HG02943 (cell line): ENCODE results near the gene OR2T27.
"Not testable (repeated sequence)": the region's sequence is repeated elsewhere in the genome, so short reads cannot be mapped to it uniquely, and the experiment has no call there.

Experiments used
- ATAC-seq: cut with Tn5 transposase; IDR thresholded peaks from one replicate; pipeline ENCODE4 v1.9.1; 2021; ENCODE audit warnings: mild to moderate bottlenecking, low read depth, moderate library complexity; ENCODE audit not compliant: unreplicated experiment

The OR2T27 gene, protein sequence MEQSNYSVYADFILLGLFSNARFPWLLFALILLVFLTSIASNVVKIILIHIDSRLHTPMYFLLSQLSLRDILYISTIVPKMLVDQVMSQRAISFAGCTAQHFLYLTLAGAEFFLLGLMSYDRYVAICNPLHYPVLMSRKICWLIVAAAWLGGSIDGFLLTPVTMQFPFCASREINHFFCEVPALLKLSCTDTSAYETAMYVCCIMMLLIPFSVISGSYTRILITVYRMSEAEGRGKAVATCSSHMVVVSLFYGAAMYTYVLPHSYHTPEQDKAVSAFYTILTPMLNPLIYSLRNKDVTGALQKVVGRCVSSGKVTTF

DNA sequence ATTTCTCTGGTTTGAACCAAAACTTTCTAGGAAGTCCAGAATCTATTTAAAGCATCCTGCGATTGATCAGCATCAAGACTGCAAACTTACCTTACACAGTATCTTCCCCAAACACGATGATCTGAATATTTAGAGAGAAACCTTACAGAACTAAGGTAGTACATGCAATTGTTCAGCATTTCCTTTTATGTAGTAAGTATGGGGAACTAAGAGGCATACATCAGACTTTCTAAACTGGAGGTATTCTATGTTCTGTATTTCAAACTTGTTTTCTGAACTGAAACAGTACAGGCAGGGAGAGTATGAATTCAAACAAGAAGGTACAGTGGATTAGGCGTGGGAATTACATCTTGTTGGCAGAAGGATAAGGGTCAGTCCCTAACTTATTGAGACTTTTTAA is at the start of gene OR2T27:
OR2T27 (minus strand) TSS at position 175 of the 400 bp plus-strand sequence. CDS start 4,644 bp downstream, outside the sequence.
- not testable (repeated sequence) for ATAC-seq

DNA sequence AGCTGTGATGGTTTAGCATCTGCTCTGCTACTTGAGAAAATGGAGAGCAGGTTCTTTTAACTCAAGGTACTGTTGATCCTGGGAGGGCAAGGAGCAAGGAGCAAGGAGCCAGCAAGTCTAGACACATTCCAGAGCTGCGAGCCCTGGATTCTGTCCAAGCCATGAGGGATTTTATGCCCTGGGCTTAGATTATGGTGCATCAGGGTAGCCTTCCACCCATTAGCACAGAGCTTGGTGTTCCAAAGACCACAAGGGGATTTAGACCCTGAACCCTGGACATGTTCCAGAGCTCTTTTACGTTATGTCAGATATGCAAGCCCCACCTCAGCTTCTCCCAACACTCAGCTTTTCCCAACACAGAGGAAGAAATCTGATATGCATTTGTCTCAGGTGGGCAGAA is 49.3 kb upstream of the OR2T27 start:
- ATAC-seq, result no peak

DNA sequence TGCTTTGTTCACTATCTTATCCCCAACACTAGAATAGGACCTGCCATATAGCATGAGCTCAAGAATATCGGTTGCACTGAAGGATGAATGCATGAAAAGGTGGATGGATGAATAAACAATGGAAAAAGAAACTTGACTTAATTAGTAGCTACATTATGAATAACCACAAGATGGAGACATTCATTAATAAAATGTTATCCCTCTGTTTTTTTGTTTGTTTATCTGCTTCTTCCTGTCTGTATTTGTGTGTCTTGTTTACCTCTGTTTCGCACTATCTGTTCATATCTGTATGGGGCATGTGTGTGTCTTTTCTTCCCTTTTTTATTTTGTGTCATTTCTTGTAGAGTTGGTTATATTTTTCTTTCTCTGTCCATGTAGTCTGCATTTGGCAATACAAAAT is 48.3 kb upstream of the OR2T27 start:
- ATAC-seq, result no peak

DNA sequence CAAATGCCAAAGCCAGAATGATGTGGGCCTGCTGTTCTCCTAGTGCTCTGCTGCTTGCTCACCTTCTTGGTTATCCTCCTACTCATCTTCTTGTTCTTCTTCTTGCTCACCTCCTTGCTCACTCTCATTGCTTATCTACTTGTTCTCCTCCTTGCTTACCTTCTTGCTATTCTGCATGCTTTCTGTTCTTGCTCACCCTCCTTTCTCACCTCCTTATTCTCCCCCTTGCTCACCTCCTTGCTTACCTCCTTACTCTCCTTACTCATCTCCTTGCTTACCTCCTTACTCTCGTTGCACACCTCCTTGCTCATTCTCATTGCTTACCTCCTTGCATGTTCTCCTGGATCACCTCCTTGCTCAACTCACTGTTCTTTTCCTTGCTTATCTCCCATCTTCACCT is 47.4 kb upstream of the OR2T27 start, which contains the start of gene OR14I1:
OR14I1 (minus strand) TSS at position 53 of the 400 bp plus-strand sequence.
- ATAC-seq, result no peak

DNA sequence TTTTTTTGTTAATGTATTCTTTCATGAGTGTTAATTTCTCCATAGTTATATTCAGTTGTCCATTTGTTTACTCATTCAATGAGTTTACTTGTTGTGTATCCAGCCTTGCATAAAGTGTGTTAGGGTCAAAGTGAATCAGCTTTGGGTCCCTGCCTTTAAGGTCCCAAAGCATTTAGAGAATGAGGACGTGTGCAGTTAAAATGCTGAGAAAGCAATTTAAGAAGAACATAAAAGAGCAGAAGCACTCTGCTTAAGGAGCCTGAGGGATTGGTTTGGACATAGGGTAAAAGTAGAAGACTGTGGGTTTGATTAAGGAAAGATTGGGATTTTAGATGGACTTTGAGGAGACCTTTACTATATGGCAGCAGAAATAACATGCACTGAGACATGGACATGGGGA is 43.8 kb upstream of the OR2T27 start:
- no peak for ATAC-seq

DNA sequence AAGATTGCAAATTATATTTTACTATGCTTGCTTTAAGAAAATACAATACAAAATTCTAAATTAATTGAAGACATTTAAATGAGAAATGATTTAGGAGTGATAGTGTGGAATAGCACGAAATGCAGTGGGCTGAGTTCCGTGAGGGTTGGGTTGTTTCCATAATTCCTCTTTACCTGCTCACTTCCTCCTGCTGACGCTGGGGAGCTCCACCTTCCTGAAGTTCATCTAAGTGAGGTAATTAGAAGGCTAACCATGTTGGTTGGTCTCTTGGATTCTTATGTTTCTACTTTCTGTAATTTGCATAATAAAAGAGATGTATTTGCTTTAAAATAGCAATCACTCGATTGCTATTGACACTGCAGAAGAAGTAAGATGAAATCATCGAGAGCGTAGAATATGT is 42.6 kb upstream of the OR2T27 start:
- no peak for ATAC-seq

DNA sequence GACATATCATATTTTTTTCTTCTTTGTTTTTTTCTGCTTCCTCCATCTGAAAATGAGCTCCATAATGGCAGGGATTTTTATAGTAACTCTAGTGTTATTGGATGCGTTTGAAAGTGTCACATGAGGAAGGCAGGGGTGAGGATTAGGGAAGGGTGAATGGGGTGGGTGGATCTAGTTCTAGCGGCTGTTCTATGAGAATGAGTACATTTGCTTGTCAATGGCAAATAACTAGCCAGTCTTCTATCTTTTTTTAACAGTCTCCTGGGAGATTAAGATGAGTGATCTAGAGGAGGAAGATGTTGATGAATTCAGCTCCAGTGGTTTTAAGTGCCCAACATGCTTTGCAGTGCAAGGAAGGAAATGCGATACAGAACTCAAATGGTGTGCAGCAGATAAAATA is 41.4 kb upstream of the OR2T27 start:
- ATAC-seq, result no peak

DNA sequence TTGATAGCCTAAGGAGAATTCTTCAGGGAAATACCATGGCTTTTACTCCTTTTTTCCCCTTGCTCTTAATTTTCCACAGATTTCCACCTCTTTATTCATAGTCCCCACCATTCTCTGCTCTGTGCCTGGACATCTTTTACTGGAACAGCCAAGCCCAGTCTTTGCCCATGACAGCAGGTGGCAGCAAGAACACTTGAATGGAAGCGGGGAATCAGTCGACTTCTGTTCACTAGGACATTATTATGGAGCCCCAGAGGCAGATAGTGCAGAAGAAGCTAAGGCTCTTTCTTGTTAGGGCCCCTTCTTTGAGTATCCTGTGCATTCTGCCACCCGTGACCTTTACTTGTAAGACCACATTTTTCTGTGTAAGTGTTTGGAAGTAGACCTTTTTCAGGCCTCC is 40.9 kb upstream of the OR2T27 start:
- ATAC-seq, result no peak

DNA sequence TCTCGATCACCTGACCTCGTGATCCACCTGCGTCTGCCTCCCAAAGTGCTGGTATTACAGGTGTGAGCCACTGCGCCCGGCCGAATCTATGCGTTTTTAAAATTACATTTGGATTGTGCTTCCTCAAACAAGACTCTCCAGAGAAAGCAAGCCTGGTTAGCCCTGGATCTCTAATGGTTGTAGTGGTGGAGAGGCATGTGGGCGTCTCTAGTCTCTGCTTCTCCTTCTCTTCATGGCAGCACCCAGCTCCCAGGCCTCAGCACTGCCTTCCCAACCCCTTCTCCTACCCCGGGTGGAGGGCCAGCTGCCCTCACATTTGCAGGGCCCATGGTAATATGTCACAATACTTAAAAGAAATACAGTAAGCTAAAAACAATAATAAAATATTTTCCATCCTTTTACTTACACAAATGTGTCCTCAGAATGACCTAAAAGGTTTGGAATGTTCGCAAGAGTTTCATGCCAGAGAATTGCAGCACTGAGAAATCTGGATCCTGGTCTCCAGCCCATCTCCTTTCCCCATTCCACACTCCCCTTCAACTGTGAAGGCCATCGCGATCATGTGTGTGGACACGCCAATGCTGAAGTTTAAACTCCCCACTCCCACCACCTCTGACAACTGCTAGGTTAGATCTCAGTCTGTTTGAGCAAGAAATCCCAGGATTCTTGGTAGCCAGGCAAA is 40.3 kb upstream of the OR2T27 start:
- no peak for ATAC-seq

DNA sequence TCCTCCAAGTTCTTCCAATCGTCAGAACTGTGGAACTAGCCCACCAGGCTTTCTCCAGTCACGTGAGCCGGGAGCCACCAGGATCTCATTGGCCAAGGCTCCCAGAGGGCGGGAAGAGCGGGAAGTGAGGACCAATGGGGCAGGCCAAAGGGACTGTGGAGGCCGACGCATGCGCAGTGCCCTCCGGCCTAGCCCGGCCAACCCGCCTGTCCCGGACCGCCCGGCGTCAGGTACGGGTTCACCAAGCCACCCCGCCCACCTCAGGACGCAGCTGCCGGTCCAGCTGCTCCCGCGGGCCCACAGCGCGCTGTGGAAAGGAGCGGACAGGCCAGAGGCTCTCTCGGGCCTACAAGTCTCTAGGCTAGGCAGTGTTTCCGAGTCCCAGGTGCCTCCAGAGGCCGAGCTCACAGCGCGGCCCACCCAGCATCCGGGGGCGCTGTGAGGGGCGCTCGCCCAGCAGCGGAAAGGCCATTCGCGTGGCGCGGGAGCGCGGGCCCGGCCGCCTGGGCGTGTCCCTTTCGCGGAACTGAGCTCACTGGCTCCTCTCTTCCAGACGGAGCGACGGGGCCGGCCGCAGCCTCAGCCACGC is 36.3 kb upstream of the OR2T27 start:
- ATAC-seq, result no peak

DNA sequence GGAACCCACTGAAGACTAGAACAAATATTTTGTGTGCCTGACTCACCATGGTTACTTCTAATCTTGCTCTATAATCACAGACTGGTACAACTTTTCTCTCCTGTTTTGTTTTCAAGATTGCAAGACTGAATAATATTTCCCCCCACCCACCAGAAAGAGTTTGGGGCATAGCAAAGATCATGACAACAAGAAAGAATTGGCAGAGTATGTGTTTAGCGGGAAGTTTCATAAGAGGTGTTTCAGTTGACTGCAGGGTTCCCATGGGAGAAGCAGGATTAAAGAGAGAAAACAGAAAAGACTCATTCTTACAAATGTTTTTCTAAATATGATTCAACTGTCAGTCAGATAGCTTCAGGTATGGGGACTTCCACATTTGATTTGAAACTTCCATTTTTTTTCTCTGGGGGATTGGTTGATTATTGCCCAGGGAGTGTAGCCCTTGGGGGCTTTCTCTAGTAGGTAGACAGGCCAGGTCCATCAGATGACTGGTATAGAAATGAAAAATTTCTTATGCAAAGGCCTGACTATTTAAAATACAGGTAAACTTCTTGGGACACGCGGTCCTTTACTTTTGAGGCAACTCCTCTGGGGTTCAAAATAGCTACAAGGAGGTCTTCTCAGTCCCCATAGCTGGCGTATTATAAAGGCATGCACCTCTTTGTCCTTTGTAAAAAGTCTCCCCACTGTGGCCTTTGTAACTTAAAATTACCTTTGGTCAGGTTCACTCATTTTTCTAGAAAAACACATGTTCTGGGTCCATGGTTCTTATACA is 33.4 kb upstream of the OR2T27 start:
- ATAC-seq, result peak; percentile 65

DNA sequence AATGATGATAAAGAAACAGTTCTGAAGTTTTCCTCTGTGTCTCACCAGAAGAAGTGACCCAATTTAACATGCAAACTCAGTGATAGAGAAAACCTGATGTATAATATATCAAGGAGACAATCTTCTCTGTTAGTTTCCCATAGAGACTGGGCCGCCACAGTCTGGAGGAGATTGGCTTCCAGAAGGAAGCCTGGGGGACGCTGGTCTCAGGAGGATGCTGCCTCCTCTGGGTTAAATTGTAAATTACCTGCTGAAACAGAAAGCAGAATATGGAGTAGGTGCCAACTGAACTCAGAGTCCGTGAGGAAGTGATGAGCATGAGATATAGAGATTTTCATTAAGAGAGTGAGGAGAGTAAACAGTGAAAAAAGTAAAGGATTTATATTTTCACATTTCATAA is 31.5 kb upstream of the OR2T27 start:
- peak; percentile 86 for ATAC-seq

DNA sequence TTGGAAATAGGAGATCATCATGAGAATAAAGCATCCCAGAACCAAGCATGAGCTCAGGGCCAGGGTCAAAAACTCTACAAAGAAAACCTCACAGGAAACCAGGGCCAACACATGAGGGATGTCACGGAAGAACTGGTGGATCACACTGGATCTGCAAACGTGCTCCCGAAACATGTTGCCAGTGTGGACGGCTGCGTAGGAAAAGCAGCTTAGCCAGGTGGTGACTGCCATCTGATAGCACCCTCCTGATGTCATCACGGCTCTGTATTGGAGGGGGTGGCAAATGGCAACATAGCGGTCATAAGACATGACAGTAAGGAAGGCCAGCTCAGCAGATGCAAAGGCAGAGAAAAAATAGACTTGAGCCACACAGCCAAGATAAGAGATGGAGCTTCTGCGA is 26.3 kb upstream of the OR2T27 start:
- no peak for ATAC-seq

DNA sequence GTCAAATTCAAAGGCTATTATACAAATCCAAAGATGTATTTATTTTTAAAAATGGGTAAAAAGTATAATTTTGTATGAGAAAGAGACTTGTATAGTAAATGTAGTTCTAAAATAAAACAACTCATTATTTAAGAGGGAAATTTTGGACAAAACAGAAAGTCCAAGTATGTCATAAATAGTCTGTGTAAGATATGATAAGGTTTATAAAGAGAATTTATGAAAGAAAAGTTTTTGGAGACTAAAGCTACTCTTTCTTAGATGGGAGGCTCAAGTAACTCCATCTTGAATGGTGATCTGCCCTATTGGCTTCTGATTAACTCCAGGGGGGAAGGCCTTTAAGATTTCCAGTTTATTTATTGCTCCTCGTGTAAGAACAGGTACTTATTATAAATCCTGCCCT is 14.7 kb upstream of the OR2T27 start:
- ATAC-seq, result no peak

DNA sequence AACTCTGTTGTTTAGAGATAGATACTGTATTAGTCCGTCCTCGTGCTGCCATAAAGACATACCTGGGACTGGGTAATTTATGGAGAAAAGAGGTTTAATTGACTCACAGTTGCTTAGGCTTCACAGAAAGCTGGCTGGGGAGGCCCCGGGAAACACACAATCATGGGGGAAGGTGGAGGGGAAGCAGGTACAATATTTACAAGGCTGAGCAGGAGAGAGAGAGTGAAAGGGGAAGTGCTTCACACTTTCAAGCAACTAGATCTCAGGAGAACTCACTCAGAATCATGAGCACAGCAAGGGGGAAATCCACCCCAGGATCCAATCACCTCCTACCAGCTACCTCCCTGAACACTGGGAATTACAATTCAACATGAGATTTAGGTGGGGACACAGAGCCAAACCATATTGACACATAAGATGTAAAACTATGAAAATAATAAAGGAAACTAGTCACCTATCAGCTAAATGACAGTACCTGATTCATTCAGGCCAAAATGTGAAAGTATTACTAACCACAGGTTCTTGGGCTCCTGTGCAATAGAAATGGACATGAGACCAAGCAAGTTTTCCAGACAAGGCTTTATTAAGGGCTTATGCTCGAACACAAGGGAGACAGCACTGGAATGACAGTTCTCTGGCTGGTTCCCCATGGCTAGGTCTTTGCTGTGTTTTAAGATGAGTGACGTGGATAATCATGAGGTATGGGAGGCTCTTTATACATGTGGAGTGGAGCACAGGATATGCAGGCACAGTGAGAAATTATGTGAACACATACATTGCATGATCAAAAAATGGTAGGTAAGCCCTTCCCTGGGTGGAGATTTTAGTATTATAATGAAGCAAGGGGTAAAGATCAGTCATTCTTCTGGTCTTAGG is 8.4 kb upstream of the OR2T27 start:
- peak; percentile 99 for ATAC-seq

DNA sequence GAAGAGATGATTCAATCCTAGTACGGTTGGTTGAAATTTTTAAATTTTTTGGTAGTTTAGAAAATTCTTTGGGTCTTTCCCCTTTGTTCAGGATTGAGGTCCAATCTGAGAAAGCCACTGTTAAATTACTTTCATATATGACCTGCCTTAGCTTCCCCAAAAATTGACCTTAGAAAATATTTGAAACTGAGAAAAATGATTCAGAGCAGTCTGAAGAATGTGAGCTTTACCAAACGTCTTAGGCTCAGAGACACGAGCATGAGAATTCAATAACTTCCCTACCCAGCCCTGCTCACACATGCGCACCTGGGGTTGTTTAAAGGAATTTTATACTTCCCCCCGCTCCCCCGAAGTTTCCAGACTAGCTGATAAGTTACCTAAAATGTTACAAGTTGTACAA is 1.5 kb upstream of the OR2T27 start:
- not testable (repeated sequence) for ATAC-seq

DNA sequence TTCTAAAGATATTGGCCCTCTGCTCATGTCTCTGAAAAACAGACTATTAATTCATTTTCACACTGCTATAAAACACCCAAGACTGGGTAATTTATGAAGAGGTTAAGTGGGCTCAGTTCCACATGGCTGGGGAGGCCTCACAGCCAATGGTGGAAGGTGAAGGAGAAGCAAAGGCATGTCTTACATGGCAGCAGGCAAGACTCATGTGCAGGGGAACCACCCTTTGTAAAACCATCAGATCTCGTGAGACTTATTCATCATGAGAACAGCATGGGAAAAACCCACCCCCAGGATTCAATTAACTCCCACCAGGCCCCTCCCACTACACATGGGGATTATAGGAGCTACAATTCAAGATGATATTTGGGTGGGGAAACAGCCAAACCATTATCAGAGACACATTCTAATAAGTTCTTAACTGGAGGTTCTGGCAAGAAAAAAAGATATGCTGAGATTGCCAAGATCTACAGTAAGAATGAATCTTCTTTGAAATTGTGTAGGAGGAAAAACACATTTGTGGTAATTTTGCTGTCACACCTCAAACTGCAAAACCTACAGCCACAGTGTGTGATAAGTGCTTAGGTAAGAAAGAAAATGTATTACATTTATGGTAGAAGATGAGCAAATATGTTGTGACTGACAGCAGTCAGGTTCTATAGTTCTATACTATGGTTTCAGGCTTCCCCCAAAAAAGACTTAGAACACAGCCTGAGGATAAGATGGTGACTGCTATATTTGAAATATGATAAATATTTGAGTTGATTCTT is 6.4 kb downstream of the OR2T27 start:
- not testable (repeated sequence) for ATAC-seq

DNA sequence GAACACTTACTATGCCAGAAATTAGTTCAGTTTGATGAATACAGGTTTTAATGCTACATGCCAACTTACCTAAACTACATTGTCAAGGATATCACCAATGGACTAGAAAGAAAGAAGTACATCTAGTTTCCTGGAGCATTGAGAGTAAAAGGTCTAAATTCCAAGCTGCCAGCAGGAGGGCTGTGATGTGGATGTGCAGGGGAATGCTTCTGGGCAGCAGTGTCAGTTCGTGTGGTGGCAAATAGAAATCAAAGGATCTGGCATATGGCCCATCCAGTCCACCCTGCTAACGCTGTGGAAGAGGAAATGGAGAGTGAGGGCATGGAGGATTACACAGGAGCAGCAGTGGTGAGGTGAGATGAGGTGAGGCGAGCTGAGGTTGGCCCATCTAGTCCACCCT is 10.2 kb downstream of the OR2T27 start, which contains the start of gene OR2T35:
OR2T35 (minus strand) TSS at position 101 of the 400 bp plus-strand sequence. CDS start 6,020 bp downstream, outside the sequence.
- ATAC-seq, result not testable (repeated sequence)
